HG02623 (cell line): ENCODE measurements around the gene OR2V2.

Source experiments
- ATAC-seq: cut with Tn5 transposase; IDR thresholded peaks from one replicate; pipeline ENCODE4 v1.9.1; 2021; ENCODE audit warnings: moderate library complexity; ENCODE audit not compliant: unreplicated experiment

The OR2V2 gene

GRCh38 chr5:181189962-181190710 is 42.8 kb downstream of the OR2V2 start:
- ATAC-seq = no peak

- peak; percentile 3 for ATAC-seq
Observed at GRCh38 chr5:181190711-181191525, 43.5 kb downstream of the OR2V2 start.

GRCh38 chr5:181191526-181192336 is 44.3 kb downstream of the OR2V2 start:
- ATAC-seq = peak; percentile 62

GRCh38 chr5:181192337-181193046 is 45.1 kb downstream of the OR2V2 start:
- ATAC-seq = no peak

GRCh38 chr5:181193656-181194055 is 46.3 kb downstream of the OR2V2 start:
- ATAC-seq = no peak

GRCh38 chr5:181194489-181195248 is 47.3 kb downstream of the OR2V2 start:
- ATAC-seq = no peak

- no peak for ATAC-seq
Observed at GRCh38 chr5:181195249-181195761, 47.9 kb downstream of the OR2V2 start.

- no peak for ATAC-seq
Observed at GRCh38 chr5:181197326-181197951, 50.1 kb downstream of the OR2V2 start.

- no peak for ATAC-seq
Observed at GRCh38 chr5:181198106-181198685, 50.8 kb downstream of the OR2V2 start.

GRCh38 chr5:181198905-181199519 is 51.6 kb downstream of the OR2V2 start:
- peak; percentile 77 for ATAC-seq

GRCh38 chr5:181199881-181200638 is 52.7 kb downstream of the OR2V2 start:
- no peak for ATAC-seq

GRCh38 chr5:181200816-181201215 is 53.4 kb downstream of the OR2V2 start:
- ATAC-seq = no peak

GRCh38 chr5:181203093-181203711 is 55.8 kb downstream of the OR2V2 start:
- no peak for ATAC-seq

GRCh38 chr5:181203777-181204112 is 56.4 kb downstream of the OR2V2 start:
- no peak for ATAC-seq

- ATAC-seq = no peak
Observed at GRCh38 chr5:181204113-181204825, 56.9 kb downstream of the OR2V2 start.

- ATAC-seq = no peak
Observed at GRCh38 chr5:181204826-181205760, 57.7 kb downstream of the OR2V2 start, which contains the start of gene TRIM7. TRIM7 (minus strand) TSS chr5:181205196; CDS start chr5:181205110, 86 bp downstream.
